ENCODE data around the gene CCDC90B.

CCDC90B gene

GRCh38 chr11:83238111-83238510 lies 48.1 kb downstream of the CCDC90B start:
- ATAC-seq (ENCODE audit: insufficient read depth, low read depth) (no peak), DNase-seq (no peak)
- H3K4me2 ChIP-seq (ENCODE audit: insufficient read depth, low read length): no peak overlapping the region
- no peak overlapping the region for H3K9ac ChIP-seq (ENCODE audit: low read depth, low read length)
- H3K4me1 ChIP-seq (ENCODE audit: insufficient read depth, low read length): no peaks in the 10 kb centered on the region
- H3K4me3 ChIP-seq (ENCODE audit: low read depth in 1 of 2, low read length in 2 of 2): no peak overlapping the region
- no peaks in the 10 kb centered on the region for H3K9me3 ChIP-seq (ENCODE audit: insufficient read depth, low read length, severe bottlenecking)
- H3K36me3 ChIP-seq (ENCODE audit: insufficient read depth, low read length): no peaks in the 10 kb centered on the region
- H2AFZ ChIP-seq (ENCODE audit: low read depth, low read length): no peak overlapping the region
- no peaks in the 10 kb centered on the region for H4K20me1 ChIP-seq (ENCODE audit: insufficient read depth, low read length)
- H3K27me3 ChIP-seq (ENCODE audit: insufficient read depth, low read length, poor library complexity): no peaks in the 10 kb centered on the region
- no peak for TF ChIP-seq CTCF (IDR thresholded peaks at IDR 0.05; ENCODE audit: borderline replicate concordance, extremely low read depth, low read length, poor library complexity, severe bottlenecking)
- TF ChIP-seq EZH2 (IDR thresholded peaks at IDR 0.05; ENCODE audit: borderline replicate concordance, low read depth, low read length, severe bottlenecking): no peak
- H3K27ac ChIP-seq (ENCODE audit: low read length): no peak overlapping the region
- no peaks in the 10 kb centered on the region for H3K79me2 ChIP-seq (ENCODE audit: insufficient read depth, low read length)

GRCh38 chr11:83235825-83236224 lies 50.3 kb downstream of the CCDC90B start:
- no peak overlapping the region for H2AFZ ChIP-seq (ENCODE audit: low read depth, low read length)
- no peaks in the 10 kb centered on the region for H3K4me1 ChIP-seq (ENCODE audit: insufficient read depth, low read length)
- H4K20me1 ChIP-seq (ENCODE audit: insufficient read depth, low read length): no peaks in the 10 kb centered on the region

GRCh38 chr11:83223457-83223856 lies 62.7 kb downstream of the CCDC90B start:
- DNase-seq: no peak
- no peak for ATAC-seq (ENCODE audit: insufficient read depth, low read depth)
- TF ChIP-seq EZH2 (IDR thresholded peaks at IDR 0.05; ENCODE audit: borderline replicate concordance, low read depth, low read length, severe bottlenecking) (no peak), CTCF (IDR thresholded peaks at IDR 0.05; ENCODE audit: borderline replicate concordance, extremely low read depth, low read length, poor library complexity, severe bottlenecking) (no peak)

More at GRCh38 chr11:83235825-83236224, 50.3 kb downstream of the CCDC90B start:
- TF ChIP-seq CTCF (IDR thresholded peaks at IDR 0.05; ENCODE audit: borderline replicate concordance, extremely low read depth, low read length, poor library complexity, severe bottlenecking) (no peak), EZH2 (IDR thresholded peaks at IDR 0.05; ENCODE audit: borderline replicate concordance, low read depth, low read length, severe bottlenecking) (no peak)
- no peak for DNase-seq
- no peak overlapping the region for H3K27ac ChIP-seq (ENCODE audit: low read length)
- no peak overlapping the region for H3K4me2 ChIP-seq (ENCODE audit: insufficient read depth, low read length)
- no peaks in the 10 kb centered on the region for H3K36me3 ChIP-seq (ENCODE audit: insufficient read depth, low read length)
- no peaks in the 10 kb centered on the region for H3K79me2 ChIP-seq (ENCODE audit: insufficient read depth, low read length)
- no peak overlapping the region for H3K9ac ChIP-seq (ENCODE audit: low read depth, low read length)
- ATAC-seq (ENCODE audit: insufficient read depth, low read depth): no peak
- H3K9me3 ChIP-seq (ENCODE audit: insufficient read depth, low read length, severe bottlenecking): no peaks in the 10 kb centered on the region
- H3K27me3 ChIP-seq (ENCODE audit: insufficient read depth, low read length, poor library complexity): no peaks in the 10 kb centered on the region
- H3K4me3 ChIP-seq (ENCODE audit: low read depth in 1 of 2, low read length in 2 of 2): no peak overlapping the region

GRCh38 chr11:83222499-83222898 lies 63.7 kb downstream of the CCDC90B start:
- Histone ChIP-seq H3K27me3 (ENCODE audit: insufficient read depth, low read length, poor library complexity) (no peaks in the 10 kb centered on the region), H3K9me3 (ENCODE audit: insufficient read depth, low read length, severe bottlenecking) (no peaks in the 10 kb centered on the region), H3K4me2 (ENCODE audit: insufficient read depth, low read length) (no peak overlapping the region), H3K9ac (ENCODE audit: low read depth, low read length) (no peak overlapping the region), H3K79me2 (ENCODE audit: insufficient read depth, low read length) (no peaks in the 10 kb centered on the region), H3K4me3 (ENCODE audit: low read depth in 1 of 2, low read length in 2 of 2) (no peak overlapping the region), H4K20me1 (ENCODE audit: insufficient read depth, low read length) (no peaks in the 10 kb centered on the region), H3K36me3 (ENCODE audit: insufficient read depth, low read length) (no peaks in the 10 kb centered on the region), H3K27ac (ENCODE audit: low read length) (no peak overlapping the region), H3K4me1 (ENCODE audit: insufficient read depth, low read length) (no peaks in the 10 kb centered on the region), H2AFZ (ENCODE audit: low read depth, low read length) (no peak overlapping the region)
- TF ChIP-seq EZH2 (IDR thresholded peaks at IDR 0.05; ENCODE audit: borderline replicate concordance, low read depth, low read length, severe bottlenecking): no peak
- TF ChIP-seq CTCF (IDR thresholded peaks at IDR 0.05; ENCODE audit: borderline replicate concordance, extremely low read depth, low read length, poor library complexity, severe bottlenecking): no peak
- no peak for ATAC-seq (ENCODE audit: insufficient read depth, low read depth)
- DNase-seq: no peak

More at GRCh38 chr11:83223457-83223856, 62.7 kb downstream of the CCDC90B start:
- H2AFZ ChIP-seq (ENCODE audit: low read depth, low read length): no peak overlapping the region
- no peak overlapping the region for H3K4me2 ChIP-seq (ENCODE audit: insufficient read depth, low read length)
- H3K27ac ChIP-seq (ENCODE audit: low read length): no peak overlapping the region
- no peak overlapping the region for H3K4me3 ChIP-seq (ENCODE audit: low read depth in 1 of 2, low read length in 2 of 2)
- no peaks in the 10 kb centered on the region for H3K4me1 ChIP-seq (ENCODE audit: insufficient read depth, low read length)
- no peak overlapping the region for H3K9ac ChIP-seq (ENCODE audit: low read depth, low read length)
- no peaks in the 10 kb centered on the region for H3K36me3 ChIP-seq (ENCODE audit: insufficient read depth, low read length)
- no peaks in the 10 kb centered on the region for H3K27me3 ChIP-seq (ENCODE audit: insufficient read depth, low read length, poor library complexity)
- no peaks in the 10 kb centered on the region for H3K9me3 ChIP-seq (ENCODE audit: insufficient read depth, low read length, severe bottlenecking)
- no peaks in the 10 kb centered on the region for H4K20me1 ChIP-seq (ENCODE audit: insufficient read depth, low read length)
- H3K79me2 ChIP-seq (ENCODE audit: insufficient read depth, low read length): no peaks in the 10 kb centered on the region

All from DND-41 (cell line).